ENCODE data around the gene PARP6. TPM values are rescaled to one million over a fixed set of nuclear protein-coding genes. Genes with fewer than 3 reads are reported as not detected.

Gene PARP6
- total and polyA plus RNA-seq, 9 of the 15 experiments (the other 6 are each of a cell fraction or from before 2014, with no cell fraction given) = 14.8 to 83.2 (median 28.3) TPM

DNA sequence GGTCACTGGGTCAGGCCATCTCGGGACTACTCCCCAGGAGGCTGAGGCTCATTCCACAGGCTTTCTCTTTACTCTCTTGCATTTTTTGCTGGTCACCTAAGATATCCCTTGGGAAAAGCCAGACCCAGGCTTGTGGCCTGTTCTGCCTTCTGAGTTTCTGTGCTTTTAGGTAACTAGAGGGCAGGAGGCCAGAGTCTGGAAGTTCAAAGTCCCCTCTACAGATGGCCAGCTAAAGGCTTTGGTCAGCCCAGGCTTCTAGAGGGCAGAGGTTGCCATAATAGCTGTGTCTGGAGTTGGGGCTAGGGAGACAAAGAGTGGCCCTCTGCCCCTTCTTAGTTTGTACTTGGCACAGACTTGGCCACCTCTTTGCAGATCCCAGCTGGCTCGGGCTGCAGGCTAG, 8.4 kb upstream of the PARP6 start (continued):
- TF ChIP-seq, protein P1, sequence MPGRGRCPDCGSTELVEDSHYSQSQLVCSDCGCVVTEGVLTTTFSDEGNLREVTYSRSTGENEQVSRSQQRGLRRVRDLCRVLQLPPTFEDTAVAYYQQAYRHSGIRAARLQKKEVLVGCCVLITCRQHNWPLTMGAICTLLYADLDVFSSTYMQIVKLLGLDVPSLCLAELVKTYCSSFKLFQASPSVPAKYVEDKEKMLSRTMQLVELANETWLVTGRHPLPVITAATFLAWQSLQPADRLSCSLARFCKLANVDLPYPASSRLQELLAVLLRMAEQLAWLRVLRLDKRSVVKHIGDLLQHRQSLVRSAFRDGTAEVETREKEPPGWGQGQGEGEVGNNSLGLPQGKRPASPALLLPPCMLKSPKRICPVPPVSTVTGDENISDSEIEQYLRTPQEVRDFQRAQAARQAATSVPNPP (IDR thresholded peaks at IDR 0.05; ENCODE audit: borderline replicate concordance, insufficient read depth, insufficient read length) = no peak
- TF ChIP-seq MEIS2 (IDR thresholded peaks at IDR 0.05; ENCODE audit: partially characterized antibody) = no peak

DNA sequence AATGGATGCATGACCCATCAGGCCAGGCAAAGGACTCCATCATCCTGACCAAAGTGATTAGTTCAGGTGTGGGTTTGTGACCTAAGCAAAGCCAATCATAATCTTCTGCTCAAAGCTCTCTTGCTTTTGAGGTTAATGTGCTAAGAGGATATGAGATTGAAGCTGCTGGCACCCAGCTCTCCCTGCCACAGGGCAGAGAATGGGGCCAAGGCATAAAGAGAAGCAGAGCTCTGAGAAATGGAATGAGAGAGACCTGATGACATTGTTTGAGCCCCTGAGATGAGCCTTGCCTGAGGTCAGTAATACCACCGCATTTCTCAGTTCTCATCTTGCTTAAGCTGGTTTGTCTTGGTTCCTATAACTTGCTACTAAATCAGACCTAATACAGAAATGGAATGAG, 6.4 kb upstream of the PARP6 start:
- Histone ChIP-seq H3K4me2 (ENCODE audit: insufficient read depth, low read length) (no peak overlapping the region), H3K9me3 (replicated peaks; ENCODE audit: control insufficient read depth, insufficient read depth, low read depth, low read length) (no peaks in the 10 kb centered on the region), H3K79me2 (ENCODE audit: control insufficient read depth, insufficient read depth, low read length) (no peaks in the 10 kb centered on the region), H3K9me1 (ENCODE audit: control insufficient read depth, insufficient read depth, low read length) (no peaks in the 10 kb centered on the region), H3K9ac (ENCODE audit: insufficient read depth in 1 of 2, low read depth in 2 of 2, low read length in 2 of 2) (no peak overlapping the region), H3K27ac (ENCODE audit: extremely low read depth, low read depth, low read length) (no peak overlapping the region), H2AFZ (ENCODE audit: low read depth, low read length) (no peak overlapping the region), H4K20me1 (replicated peaks; ENCODE audit: control insufficient read depth, insufficient read depth, low read length) (no peaks in the 10 kb centered on the region), H3K4me1 (replicated peaks in 1 of 2; ENCODE audit: control insufficient read depth in 2 of 2, insufficient read depth in 2 of 2, low read length in 2 of 2) (peaks cover 0 to 3% of the 10 kb centered on the region in 2 experiments; a peak in 2 of 5 replicates), H3K27me3 (ENCODE audit: control insufficient read depth in 2 of 2, insufficient read depth in 2 of 2, low read length in 2 of 2) (peaks cover 0 to 4% of the 10 kb centered on the region in 2 experiments; a peak in 1 of 5 replicates), H3K4me3 (no peak overlapping the region), H3K36me3 (ENCODE audit: control insufficient read depth, insufficient read depth, low read length) (no peaks in the 10 kb centered on the region)
- CTCF ChIA-PET (ENCODE audit: low intra/inter-chr PET ratio) = no interaction called here
- POLR2A ChIA-PET = no interaction called here
- DNase-seq (ENCODE audit: extremely low read depth in 1 of 4, low spot score in 3 of 4) (no peak), ATAC-seq (no peak), FAIRE-seq (no peak)
- TF ChIP-seq GTF2F1 (IDR thresholded peaks at IDR 0.05; ENCODE audit: low read depth, low read length) = no peak
- TF ChIP-seq, protein P2, sequence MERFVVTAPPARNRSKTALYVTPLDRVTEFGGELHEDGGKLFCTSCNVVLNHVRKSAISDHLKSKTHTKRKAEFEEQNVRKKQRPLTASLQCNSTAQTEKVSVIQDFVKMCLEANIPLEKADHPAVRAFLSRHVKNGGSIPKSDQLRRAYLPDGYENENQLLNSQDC (CRISPR knock-in tag; IDR thresholded peaks at IDR 0.05) = no peak
- TF ChIP-seq, protein P3, sequence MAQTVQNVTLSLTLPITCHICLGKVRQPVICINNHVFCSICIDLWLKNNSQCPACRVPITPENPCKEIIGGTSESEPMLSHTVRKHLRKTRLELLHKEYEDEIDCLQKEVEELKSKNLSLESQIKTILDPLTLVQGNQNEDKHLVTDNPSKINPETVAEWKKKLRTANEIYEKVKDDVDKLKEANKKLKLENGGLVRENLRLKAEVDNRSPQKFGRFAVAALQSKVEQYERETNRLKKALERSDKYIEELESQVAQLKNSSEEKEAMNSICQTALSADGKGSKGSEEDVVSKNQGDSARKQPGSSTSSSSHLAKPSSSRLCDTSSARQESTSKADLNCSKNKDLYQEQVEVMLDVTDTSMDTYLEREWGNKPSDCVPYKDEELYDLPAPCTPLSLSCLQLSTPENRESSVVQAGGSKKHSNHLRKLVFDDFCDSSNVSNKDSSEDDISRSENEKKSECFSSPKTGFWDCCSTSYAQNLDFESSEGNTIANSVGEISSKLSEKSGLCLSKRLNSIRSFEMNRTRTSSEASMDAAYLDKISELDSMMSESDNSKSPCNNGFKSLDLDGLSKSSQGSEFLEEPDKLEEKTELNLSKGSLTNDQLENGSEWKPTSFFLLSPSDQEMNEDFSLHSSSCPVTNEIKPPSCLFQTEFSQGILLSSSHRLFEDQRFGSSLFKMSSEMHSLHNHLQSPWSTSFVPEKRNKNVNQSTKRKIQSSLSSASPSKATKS (CRISPR knock-in tag; IDR thresholded peaks at IDR 0.05) = no peak
- no peak for TF ChIP-seq FOXJ3 (CRISPR knock-in tag; IDR thresholded peaks at IDR 0.05)
- TF ChIP-seq, protein P4, sequence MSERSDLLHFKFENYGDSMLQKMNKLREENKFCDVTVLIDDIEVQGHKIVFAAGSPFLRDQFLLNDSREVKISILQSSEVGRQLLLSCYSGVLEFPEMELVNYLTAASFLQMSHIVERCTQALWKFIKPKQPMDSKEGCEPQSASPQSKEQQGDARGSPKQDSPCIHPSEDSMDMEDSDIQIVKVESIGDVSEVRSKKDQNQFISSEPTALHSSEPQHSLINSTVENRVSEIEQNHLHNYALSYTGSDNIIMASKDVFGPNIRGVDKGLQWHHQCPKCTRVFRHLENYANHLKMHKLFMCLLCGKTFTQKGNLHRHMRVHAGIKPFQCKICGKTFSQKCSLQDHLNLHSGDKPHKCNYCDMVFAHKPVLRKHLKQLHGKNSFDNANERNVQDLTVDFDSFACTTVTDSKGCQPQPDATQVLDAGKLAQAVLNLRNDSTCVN (CRISPR knock-in tag; IDR thresholded peaks at IDR 0.05) = no peak
- TF ChIP-seq RBM39 (optimal IDR thresholded peaks at IDR 0.05; ENCODE audit: low read depth, low read length) = no peak
- no peak for TF ChIP-seq MCM7 (IDR thresholded peaks at IDR 0.05)
- TF ChIP-seq CAMTA2 (CRISPR knock-in tag; conservative IDR thresholded peaks at IDR 0.05) = no peak
- TF ChIP-seq IRF2 (CRISPR knock-in tag; IDR thresholded peaks at IDR 0.05) = no peak
- no peak for TF ChIP-seq GATAD2A (IDR thresholded peaks at IDR 0.05)
- in situ Hi-C loops (cut with MboI) (no loop called here), intact Hi-C loops (cut with micrococcal nuclease) (no loop called here)
- WGBS (ENCODE audit: insufficient coverage, low coverage, missing lambda C conversion rate) = 22% methylated on average over 1 of the region's 1 CpG
- no TSS peak for BruUV-seq (replicated peaks)
